Fibroblast of skin of scalp (primary cell): Measurements from ENCODE around the gene GATAD2A.
A peak's percentile ranks its signal among the peaks of the same experiment; 100 is the strongest.
"Not testable (repeated sequence)": the region's sequence is repeated elsewhere in the genome, so short reads cannot be mapped to it uniquely, and the experiment has no call there.

ENCODE experiments used
- DNase-seq: peaks from one replicate; pipeline ENCODE4 v3.0.0-alpha.2; 2013

The GATAD2A gene

DNA sequence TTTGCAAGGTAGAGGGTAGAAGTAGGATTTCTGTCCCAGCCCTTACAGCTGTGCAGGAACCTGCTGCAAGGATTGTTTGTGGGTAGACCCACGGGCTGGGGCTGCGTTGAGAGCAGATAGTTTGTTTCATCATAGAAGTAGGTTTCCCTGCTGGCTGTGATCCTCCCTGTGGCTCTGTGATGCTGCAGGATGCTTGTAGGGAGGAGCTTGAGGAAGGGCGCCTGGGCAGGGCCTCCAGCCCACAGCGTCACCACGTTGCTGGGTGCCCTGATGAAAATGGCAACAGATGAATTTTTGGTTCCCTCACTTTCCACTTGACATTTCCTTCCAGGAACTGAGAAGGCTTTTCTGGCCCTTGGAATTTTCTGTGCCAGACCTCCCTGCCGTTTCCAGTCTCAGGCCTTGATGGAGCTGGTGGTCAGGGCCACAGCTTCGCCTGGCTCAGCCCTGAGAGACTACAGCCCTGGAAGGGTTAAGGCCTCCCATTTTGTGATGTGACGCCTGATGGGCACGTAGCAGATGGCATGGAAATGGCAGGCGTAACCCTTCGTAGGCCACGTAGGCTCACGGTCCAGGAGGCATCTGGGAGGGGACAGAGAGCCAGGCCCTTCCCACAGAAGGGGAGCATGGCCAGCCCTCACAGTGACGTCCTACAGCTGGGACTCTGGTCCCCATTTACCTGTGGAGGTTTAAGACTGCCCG, 42.2 kb downstream of the GATAD2A start:
- DNase-seq: no peak

DNA sequence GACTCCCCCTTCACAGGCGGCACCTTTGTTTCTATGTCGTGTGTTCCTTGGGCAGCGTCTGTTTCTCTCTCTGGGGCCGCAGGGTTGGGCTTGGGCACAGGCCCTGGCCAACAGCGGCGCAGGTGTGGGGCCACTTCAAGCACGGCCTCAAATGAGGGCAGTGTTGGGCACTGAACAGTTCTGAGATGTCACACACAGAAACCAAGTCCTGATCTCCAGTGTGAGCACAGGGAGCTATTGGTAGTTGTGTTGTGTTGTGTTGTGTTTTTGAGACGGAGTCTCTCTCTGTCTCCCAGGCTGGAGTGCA, 42.7 kb downstream of the GATAD2A start:
- no peak for DNase-seq

- no peak for DNase-seq
These were observed 46.2 kb downstream of the GATAD2A start for GRCh38 chr19:19451429-19452242.

GRCh38 chr19:19452243-19453124, 47.0 kb downstream of the GATAD2A start:
- no peak for DNase-seq

GRCh38 chr19:19453125-19453454, 47.6 kb downstream of the GATAD2A start:
- no peak for DNase-seq

GRCh38 chr19:19455166-19455919, 49.9 kb downstream of the GATAD2A start:
- not testable (repeated sequence) for DNase-seq

DNA sequence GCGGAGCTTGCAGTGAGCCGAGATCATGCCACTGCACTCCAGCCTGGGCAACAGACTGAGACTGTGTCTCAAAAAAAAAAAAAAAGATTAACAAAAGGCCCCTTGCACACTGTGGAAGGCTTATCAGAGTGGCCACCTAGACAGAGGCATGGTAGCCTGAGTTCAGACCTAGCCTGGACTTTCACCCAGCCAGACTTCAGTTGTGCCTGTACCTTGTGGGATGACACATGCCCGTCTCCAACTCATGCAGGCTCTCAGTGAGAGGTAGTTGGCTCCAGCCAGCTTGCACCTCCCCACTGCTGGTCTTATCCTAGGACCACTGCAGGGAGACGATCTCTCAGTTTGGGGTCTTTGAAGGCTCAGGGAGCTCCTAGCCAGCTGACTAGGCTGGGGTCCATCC, 52.2 kb downstream of the GATAD2A start:
- DNase-seq: no peak

- peak; percentile 35 for DNase-seq
These were observed 52.8 kb downstream of the GATAD2A start for GRCh38 chr19:19458110-19458816.

- DNase-seq: no peak
These were observed 53.6 kb downstream of the GATAD2A start for GRCh38 chr19:19459073-19459472.

DNA sequence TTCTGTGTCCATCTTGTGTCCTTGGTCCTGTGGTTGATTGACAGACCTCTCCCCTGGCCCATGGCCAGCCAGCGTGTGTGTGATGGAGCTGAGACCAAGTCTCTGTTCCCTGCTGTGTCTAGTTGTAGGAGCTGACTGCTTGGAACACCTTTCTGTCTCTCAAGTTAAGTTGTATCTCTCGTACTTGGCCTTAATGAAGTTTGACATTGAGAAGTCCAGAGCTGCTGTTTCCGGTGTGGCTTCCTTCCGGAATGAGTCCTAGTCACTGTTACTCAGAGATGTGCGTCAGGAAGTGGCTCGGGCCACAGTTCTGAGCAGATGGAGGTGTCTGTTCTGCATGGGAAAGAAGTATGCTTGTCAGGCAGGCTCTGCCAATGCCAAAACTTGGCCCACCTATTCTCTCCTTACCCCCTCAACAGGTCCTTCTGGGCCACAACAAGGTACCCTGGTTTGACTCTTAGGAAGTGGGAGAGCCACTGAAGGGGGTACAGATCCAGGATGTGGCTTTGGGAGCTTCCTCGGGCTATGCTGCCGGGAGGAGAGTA, 54.3 kb downstream of the GATAD2A start:
- DNase-seq: peak; percentile 51

- DNase-seq: no peak
These were observed 54.8 kb downstream of the GATAD2A start for GRCh38 chr19:19460258-19460731.

DNA sequence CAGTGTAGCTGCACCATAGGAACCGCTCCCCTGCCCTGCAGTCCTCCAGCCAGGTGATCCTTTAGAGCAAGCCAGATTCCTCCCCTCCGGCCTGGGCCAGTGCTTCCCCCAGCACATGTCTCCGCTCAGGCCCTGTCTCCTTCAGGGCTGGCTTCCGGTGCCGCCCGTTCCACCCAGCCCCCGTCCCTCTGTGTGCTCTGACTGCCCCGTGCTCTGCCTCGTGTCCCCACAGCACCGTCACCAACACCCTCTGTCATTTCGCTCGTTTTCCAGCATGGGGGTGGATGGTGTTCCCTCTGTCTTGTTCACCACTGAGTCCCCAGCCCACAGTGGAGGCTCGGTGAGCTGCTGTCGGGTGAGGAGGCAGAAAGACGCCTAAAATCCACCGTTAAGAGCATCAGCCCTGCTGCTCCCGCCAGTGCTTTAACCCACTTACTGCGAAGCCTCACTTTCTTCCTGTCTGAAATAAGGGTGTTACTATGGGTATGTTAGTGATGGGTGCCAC, 55.3 kb downstream of the GATAD2A start:
- DNase-seq: peak; percentile 41

- DNase-seq: no peak
These were observed 55.8 kb downstream of the GATAD2A start for GRCh38 chr19:19461306-19461670.

DNA sequence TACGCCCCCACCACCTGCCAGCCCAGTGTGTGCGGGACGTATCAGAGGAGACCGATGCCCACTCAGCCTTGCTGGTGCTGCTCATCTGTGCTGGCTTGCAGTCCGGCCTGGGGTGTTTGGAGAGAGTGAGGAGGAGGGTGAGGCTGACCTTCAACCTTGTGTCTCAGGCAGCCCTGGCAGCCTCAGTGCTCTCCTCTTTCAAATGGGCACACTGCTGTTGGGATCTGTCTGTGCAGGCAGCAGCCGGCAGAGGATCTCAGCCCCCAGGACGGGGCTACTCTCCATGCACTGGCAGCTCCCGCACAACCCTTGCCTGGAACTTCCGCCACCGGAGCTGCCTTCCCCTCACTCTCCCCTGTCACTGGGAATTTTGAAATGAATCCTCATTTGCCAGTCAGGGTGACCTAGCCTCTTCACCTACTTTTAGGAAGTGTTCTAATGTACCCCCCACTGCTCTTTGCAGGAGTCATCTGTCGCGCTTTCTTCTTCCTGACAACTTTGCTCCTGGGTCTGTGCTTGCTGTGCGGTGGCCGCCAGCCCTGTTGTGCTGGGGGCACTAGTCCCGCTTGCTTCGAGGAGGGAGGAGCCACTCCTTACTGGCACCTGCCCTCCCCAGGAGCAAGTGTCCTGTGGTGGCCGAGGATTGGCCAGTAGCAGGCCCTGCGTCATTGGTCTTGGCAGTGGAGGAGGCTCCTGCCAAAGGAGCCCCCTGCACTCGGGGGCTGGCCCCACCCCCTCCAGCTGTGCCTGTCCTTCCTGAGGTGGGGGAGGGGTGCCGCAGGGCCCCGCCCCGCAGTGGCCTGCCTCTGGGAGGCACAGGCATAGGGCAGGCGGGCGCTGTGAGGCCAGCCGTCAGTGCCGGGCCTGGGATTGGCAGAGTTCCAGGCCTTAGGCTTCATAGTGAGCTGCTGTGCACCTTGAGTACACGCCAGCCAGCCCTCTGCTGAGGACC, 56.5 kb downstream of the GATAD2A start:
- DNase-seq: peak; percentile 40

GRCh38 chr19:19463348-19464117, 58.1 kb downstream of the GATAD2A start:
- peak; percentile 68 for DNase-seq

DNA sequence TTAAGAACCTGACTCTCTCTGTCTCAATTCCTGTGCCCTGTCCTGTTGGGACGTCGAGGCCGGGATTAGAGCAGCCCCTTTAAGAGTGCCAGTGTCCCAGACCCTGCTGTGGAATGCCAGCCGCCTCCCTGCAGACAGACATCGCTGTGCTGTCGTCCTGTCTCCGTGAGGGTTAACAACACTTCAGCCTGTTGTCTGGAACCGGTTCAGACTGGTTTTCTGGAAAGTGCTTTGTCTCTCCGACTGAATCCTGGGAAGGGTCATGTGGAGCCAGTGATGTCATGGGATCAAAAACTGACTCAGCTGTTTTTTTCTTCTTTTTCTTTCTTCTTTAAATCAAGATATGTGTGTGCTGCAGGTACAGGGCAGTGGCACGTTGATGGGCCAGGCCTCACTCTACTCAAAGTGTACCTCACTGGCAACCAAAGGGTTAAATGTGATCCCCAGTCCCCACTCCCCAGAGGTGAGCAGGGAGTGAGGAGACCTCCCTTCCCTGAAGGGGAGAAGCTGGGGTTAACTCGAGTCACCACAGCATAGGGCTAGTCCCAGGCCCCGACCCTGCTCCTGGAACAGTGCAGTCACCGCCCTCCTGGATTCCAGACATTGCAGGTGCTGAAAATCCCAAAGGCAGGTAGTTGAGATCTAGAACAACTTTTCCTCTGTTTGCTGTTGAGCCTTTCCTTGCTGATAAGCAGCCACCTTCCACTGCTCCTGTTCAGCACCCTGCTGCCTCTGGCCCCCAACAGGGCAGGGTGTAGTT, 59.0 kb downstream of the GATAD2A start:
- peak; percentile 77 for DNase-seq

- DNase-seq: no peak
These were observed 60.1 kb downstream of the GATAD2A start for GRCh38 chr19:19465436-19466070.

DNA sequence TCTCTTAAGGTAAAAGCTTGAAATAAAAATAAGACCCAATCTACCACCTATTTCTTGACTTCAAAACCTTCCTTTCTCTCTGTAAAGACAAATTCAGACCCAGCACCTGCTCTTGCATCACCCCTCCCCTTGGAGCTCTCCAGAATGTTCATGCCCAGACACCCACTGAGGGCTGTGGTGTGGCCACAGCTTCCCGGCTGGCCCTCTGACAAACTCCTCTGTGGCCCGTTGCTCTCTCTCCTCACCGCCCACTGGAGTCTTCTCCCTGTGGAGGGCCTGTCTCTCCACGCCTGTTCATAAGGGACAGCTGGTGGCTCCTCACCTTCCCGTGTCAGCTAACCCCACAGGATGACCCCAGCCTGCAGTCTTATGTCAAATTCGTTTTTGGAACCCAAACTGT, 60.7 kb downstream of the GATAD2A start:
- no peak for DNase-seq
